Epithelial cell of proximal tubule (primary cell): ENCODE data around the gene PLBD2. TPM values are rescaled to one million over a fixed set of nuclear protein-coding genes. Genes with fewer than 3 reads are reported as not detected.

Experiments used
- DNase-seq: peaks from one replicate; pipeline ENCODE4 v3.0.0-alpha.2; 2011; ENCODE audit warnings: low read depth
- H3K4me3 ChIP-seq: 2 replicates; pipeline ENCODE4 v1.5.1; 2011; ENCODE audit warnings: low read depth, mild to moderate bottlenecking, low read length
- CTCF ChIP-seq: conservative IDR thresholded peaks from 2 replicates; pipeline ENCODE4 v1.5.1; 2012; ENCODE audit warnings: low read depth, mild to moderate bottlenecking, low read length
- total RNA-seq: library from RNA; depleted of rRNA; stranded (reverse); fragments of >200 nt; gene quantifications from 2 replicates; pipeline ENCODE4 v1.2.3, GENCODE V29; 2015

PLBD2 gene
- total RNA-seq, 1 donor from 2014 or later = 20.1 TPM

DNA sequence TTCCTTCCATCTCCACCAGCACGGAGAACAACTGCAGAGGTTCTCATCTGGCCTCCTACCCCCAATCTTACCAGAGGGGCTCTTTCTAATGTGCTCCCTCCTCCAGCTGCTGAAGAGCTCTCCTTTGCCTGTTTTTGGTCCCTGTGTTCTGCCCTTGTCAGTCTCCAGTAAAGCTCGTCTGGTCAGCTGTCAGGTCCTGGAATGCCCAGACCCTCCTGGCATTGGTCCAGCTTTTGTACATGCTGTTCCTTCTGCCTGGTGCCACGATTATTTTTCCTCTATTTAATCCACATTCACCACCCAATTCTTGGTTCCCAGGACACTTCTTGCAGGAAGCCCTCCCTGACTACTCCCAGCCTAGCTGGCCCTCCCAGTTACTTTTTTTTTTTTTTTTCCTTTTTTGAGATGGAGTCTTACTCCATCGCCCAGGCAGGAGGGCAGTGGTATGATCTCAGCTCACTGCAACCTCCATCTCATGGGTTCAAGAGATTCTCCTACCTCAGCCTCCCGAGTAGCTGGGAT is 30.0 kb upstream of the PLBD2 start:
- no peak for DNase-seq
- TF ChIP-seq CTCF = no peak
- H3K4me3 ChIP-seq = no peak overlapping the region

GRCh38 chr12:113329022-113329790 is 29.2 kb upstream of the PLBD2 start:
- no peak for TF ChIP-seq CTCF
- H3K4me3 ChIP-seq = no peak overlapping the region
- no peak for DNase-seq

- DNase-seq = no peak
- no peak overlapping the region for H3K4me3 ChIP-seq
- no peak for TF ChIP-seq CTCF
Measured at GRCh38 chr12:113329791-113330417, 28.5 kb upstream of the PLBD2 start.

DNA sequence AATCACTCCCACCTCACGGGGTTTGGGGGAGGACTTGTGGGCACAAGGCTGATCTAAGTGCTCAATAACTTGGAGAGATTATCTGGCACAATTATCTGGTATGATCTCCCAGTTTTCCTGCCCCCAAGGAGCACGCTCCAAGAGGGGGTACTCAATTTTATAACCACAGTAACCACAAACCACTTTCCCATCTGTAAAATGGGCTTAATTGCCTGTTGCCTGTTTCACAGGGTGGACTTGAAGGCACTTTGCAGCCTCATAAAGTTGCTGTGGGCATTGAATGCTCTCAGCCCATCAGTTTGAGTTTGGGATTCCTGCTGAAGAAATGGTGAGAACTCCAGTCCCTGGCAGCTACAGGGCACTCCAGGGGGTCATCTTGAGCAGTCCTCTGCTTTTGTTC is 27.9 kb upstream of the PLBD2 start:
- no peak for TF ChIP-seq CTCF
- H3K4me3 ChIP-seq = no peak overlapping the region
- no peak for DNase-seq

DNA sequence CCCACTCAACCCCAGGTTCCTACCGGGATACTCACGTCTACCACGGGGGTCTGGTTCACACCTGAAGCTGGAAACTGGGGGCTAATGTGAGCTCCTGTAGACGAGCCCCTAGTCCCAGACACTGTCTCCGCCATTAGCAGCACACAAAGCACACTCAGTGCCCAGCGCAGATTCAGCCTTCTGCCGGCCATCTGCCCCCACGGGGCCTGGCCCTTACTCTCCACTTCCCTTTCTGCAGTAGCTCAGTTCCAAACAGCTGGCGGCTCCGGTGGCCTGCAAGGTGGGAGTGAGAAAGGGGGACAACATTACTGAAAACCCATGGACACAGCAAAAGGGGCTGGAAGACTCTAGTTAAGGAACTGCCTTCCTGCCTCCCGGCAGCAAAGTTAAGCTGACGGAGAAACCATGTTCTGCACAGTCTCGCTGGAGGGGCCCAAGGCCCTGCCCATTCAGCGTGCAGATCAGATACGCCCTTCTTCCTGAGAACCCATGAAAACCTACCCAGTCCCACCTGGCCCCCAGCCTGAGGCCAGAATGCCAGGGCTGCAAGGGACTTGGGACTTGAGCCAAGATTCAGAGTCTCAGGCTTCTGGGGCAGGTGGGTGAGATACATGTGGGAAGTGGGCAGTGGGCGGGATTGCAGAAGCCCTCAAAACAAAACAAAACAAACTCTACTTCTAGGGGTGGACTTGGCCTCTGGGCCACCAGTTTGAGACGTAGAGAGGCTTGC is 25.5 kb upstream of the PLBD2 start:
- no peak for TF ChIP-seq CTCF
- no peak overlapping the region for H3K4me3 ChIP-seq
- no peak for DNase-seq

- no peak for TF ChIP-seq CTCF
- no peak overlapping the region for H3K4me3 ChIP-seq
- no peak for DNase-seq
Measured at GRCh38 chr12:113333418-113333750, 25.0 kb upstream of the PLBD2 start.
